ENCODE data around the gene FBXO45.
"Not testable (repeated sequence)": the region's sequence is repeated elsewhere in the genome, so short reads cannot be mapped to it uniquely, and the experiment has no call there.

The FBXO45 gene

GRCh38 chr3:196537319-196537984, 31.0 kb upstream of the FBXO45 start:
- H3K27me3 ChIP-seq (ENCODE audit: control insufficient read depth, insufficient read depth, low read length) = no peaks in the 10 kb centered on the region
- no peaks in the 10 kb centered on the region for H3K36me3 ChIP-seq (ENCODE audit: control insufficient read depth, insufficient read depth, low read length)
- no peaks in the 10 kb centered on the region for H3K4me1 ChIP-seq (ENCODE audit: control insufficient read depth, insufficient read depth, low read length)
- no peak overlapping the region for H3K9ac ChIP-seq (ENCODE audit: low read length)
- H3K9me3 ChIP-seq (ENCODE audit: control insufficient read depth, insufficient read depth, low read depth, low read length) = peaks cover 4% of the 10 kb centered on the region; the same call in 1 of the 2 replicates
- no peak overlapping the region for H3K4me3 ChIP-seq (ENCODE audit: low read depth, low read length)
- no peak overlapping the region for H3K27ac ChIP-seq (ENCODE audit: low read depth, low read length)

- no peaks in the 10 kb centered on the region for H3K36me3 ChIP-seq (ENCODE audit: control insufficient read depth, insufficient read depth, low read length)
- no peak overlapping the region for H3K4me3 ChIP-seq (ENCODE audit: low read depth, low read length)
- no peak overlapping the region for H3K27ac ChIP-seq (ENCODE audit: low read depth, low read length)
- H3K9me3 ChIP-seq (ENCODE audit: control insufficient read depth, insufficient read depth, low read depth, low read length) = peaks cover 5% of the 10 kb centered on the region; the same call in 1 of the 2 replicates
- no peaks in the 10 kb centered on the region for H3K4me1 ChIP-seq (ENCODE audit: control insufficient read depth, insufficient read depth, low read length)
- no peaks in the 10 kb centered on the region for H3K27me3 ChIP-seq (ENCODE audit: control insufficient read depth, insufficient read depth, low read length)
- H3K9ac ChIP-seq (ENCODE audit: low read length) = no peak overlapping the region
These were observed 26.6 kb upstream of the FBXO45 start for GRCh38 chr3:196541684-196542445.

DNA sequence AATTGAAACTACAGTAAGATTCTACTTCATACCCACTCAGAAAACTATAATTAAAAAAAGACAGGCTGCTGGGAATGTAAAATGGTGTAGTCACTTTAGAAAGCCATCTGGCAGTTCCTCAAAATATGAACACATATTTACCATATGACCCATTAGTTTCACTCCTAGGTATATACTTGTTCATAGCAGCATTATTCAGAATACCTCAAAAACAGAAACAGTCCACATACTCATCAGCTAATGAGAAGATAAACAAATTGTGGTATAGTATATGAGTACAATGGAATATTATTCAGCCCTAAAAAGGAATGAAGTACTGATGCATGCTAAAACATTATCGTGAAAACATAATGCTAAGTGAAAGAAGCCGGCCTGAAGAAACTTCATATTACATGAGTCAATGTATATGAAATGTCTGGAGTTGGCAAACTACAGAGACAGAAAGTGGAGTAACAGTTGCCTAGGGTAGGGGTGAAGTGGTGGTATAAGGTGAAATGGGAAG, 23.9 kb upstream of the FBXO45 start:
- no peak overlapping the region for H3K9ac ChIP-seq (ENCODE audit: low read length)
- H3K4me1 ChIP-seq (ENCODE audit: control insufficient read depth, insufficient read depth, low read length) = no peaks in the 10 kb centered on the region
- no peak overlapping the region for H3K4me3 ChIP-seq (ENCODE audit: low read depth, low read length)
- no peaks in the 10 kb centered on the region for H3K27me3 ChIP-seq (ENCODE audit: control insufficient read depth, insufficient read depth, low read length)
- H3K9me3 ChIP-seq (ENCODE audit: control insufficient read depth, insufficient read depth, low read depth, low read length) = peaks cover 17% of the 10 kb centered on the region
- H3K27ac ChIP-seq (ENCODE audit: low read depth, low read length) = no peak overlapping the region
- no peaks in the 10 kb centered on the region for H3K36me3 ChIP-seq (ENCODE audit: control insufficient read depth, insufficient read depth, low read length)

GRCh38 chr3:196546537-196546936, 21.9 kb upstream of the FBXO45 start:
- no peaks in the 10 kb centered on the region for H3K36me3 ChIP-seq (ENCODE audit: control insufficient read depth, insufficient read depth, low read length)
- H3K4me3 ChIP-seq (ENCODE audit: low read depth, low read length) = no peak overlapping the region
- H3K9me3 ChIP-seq (ENCODE audit: control insufficient read depth, insufficient read depth, low read depth, low read length) = peaks cover 28% of the 10 kb centered on the region
- H3K27me3 ChIP-seq (ENCODE audit: control insufficient read depth, insufficient read depth, low read length) = no peaks in the 10 kb centered on the region
- H3K4me1 ChIP-seq (ENCODE audit: control insufficient read depth, insufficient read depth, low read length) = no peaks in the 10 kb centered on the region
- H3K27ac ChIP-seq (ENCODE audit: low read depth, low read length) = no peak overlapping the region
- no peak overlapping the region for H3K9ac ChIP-seq (ENCODE audit: low read length)

- no peaks in the 10 kb centered on the region for H3K36me3 ChIP-seq (ENCODE audit: control insufficient read depth, insufficient read depth, low read length)
- no peaks in the 10 kb centered on the region for H3K4me1 ChIP-seq (ENCODE audit: control insufficient read depth, insufficient read depth, low read length)
- H3K9me3 ChIP-seq (ENCODE audit: control insufficient read depth, insufficient read depth, low read depth, low read length) = peaks cover 27% of the 10 kb centered on the region
- no peak overlapping the region for H3K27ac ChIP-seq (ENCODE audit: low read depth, low read length)
- H3K4me3 ChIP-seq (ENCODE audit: low read depth, low read length) = no peak overlapping the region
- H3K9ac ChIP-seq (ENCODE audit: low read length) = no peak overlapping the region
- H3K27me3 ChIP-seq (ENCODE audit: control insufficient read depth, insufficient read depth, low read length) = no peaks in the 10 kb centered on the region
These were observed 21.4 kb upstream of the FBXO45 start for GRCh38 chr3:196547067-196547466.

DNA sequence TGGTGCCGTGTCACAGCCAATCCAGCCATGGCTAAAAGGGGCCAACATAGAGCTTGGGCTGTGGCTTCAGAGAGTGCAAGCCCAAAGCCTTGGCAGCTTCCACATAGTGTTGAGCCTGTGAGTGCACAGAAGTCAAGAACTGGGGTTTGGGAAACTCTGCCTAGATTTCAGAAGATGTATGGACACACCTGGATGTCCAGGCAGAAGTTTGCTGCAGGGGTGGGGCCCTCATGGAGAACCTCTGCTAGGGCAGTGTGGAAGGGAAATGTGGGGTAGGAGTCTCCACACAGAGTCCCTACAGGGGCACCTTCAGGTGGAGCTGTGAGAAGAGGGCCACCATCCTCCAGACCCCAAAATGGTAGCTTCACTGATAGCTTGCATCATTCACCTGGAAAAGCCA, 19.1 kb upstream of the FBXO45 start:
- not testable (repeated sequence) for H3K27ac ChIP-seq (ENCODE audit: low read depth, low read length); H3K4me1 ChIP-seq (ENCODE audit: control insufficient read depth, insufficient read depth, low read length); H3K9ac ChIP-seq (ENCODE audit: low read length); H3K36me3 ChIP-seq (ENCODE audit: control insufficient read depth, insufficient read depth, low read length); H3K27me3 ChIP-seq (ENCODE audit: control insufficient read depth, insufficient read depth, low read length); H3K4me3 ChIP-seq (ENCODE audit: low read depth, low read length)
- peaks cover 25% of the 10 kb centered on the region for H3K9me3 ChIP-seq (ENCODE audit: control insufficient read depth, insufficient read depth, low read depth, low read length)

- H3K4me1 ChIP-seq (ENCODE audit: control insufficient read depth, insufficient read depth, low read length); H3K4me3 ChIP-seq (ENCODE audit: low read depth, low read length); H3K36me3 ChIP-seq (ENCODE audit: control insufficient read depth, insufficient read depth, low read length); H3K9ac ChIP-seq (ENCODE audit: low read length); H3K27ac ChIP-seq (ENCODE audit: low read depth, low read length); H3K27me3 ChIP-seq (ENCODE audit: control insufficient read depth, insufficient read depth, low read length): not testable (repeated sequence)
- H3K9me3 ChIP-seq (ENCODE audit: control insufficient read depth, insufficient read depth, low read depth, low read length) = peaks cover 23% of the 10 kb centered on the region
These were observed 18.3 kb upstream of the FBXO45 start for GRCh38 chr3:196550172-196550571.

DNA sequence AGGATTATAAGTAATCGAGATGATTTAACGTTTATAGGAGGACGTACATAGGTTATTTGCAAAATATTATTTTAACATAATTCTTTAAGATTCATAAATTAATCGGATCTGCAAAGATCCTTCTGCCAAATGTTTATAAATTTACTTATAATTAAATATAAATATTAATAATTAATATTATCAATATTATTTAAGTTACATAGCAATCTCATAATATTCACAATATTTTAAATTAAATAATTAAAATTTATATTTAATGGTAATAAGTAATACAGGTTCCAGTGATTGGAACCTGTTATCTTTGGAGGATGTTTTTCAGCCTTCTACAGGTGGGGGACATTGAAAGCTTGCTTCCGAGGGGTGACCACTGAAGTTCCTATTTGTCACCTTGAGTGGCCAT, 16.2 kb upstream of the FBXO45 start:
- Histone ChIP-seq H3K4me3 (ENCODE audit: low read depth, low read length) (no peak overlapping the region), H3K4me1 (ENCODE audit: control insufficient read depth, insufficient read depth, low read length) (no peaks in the 10 kb centered on the region), H3K9me3 (ENCODE audit: control insufficient read depth, insufficient read depth, low read depth, low read length) (peaks cover 23% of the 10 kb centered on the region), H3K9ac (ENCODE audit: low read length) (no peak overlapping the region), H3K27ac (ENCODE audit: low read depth, low read length) (no peak overlapping the region), H3K27me3 (ENCODE audit: control insufficient read depth, insufficient read depth, low read length) (no peaks in the 10 kb centered on the region), H3K36me3 (ENCODE audit: control insufficient read depth, insufficient read depth, low read length) (no peaks in the 10 kb centered on the region)

- Histone ChIP-seq H3K4me1 (ENCODE audit: control insufficient read depth, insufficient read depth, low read length) (no peaks in the 10 kb centered on the region), H3K9ac (ENCODE audit: low read length) (no peak overlapping the region), H3K36me3 (ENCODE audit: control insufficient read depth, insufficient read depth, low read length) (no peaks in the 10 kb centered on the region), H3K27ac (ENCODE audit: low read depth, low read length) (no peak overlapping the region), H3K9me3 (ENCODE audit: control insufficient read depth, insufficient read depth, low read depth, low read length) (peaks cover 18% of the 10 kb centered on the region), H3K4me3 (ENCODE audit: low read depth, low read length) (no peak overlapping the region), H3K27me3 (ENCODE audit: control insufficient read depth, insufficient read depth, low read length) (no peaks in the 10 kb centered on the region)
These were observed 14.9 kb upstream of the FBXO45 start for GRCh38 chr3:196553551-196553950.

DNA sequence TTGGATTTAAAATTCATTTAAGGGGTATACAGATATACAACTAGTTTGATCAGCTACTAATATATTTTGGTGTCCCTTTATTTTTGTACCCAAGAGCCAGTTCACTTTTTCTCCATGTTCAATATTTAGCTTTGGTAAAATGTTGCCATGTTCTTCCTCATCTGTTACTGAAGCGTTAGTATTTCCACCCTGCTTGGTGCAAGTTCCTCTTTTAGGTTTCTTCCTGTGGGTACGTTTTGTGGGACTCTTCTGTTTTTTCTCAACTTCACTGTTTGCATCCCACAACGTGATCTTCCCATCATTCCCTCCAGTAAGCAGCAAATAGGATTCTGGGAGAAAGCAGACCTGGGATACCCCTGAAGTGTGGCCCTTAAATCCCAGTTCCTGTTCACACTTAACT, 14.3 kb upstream of the FBXO45 start:
- H3K36me3 ChIP-seq (ENCODE audit: control insufficient read depth, insufficient read depth, low read length) = peaks cover 3% of the 10 kb centered on the region; the same call in 1 of the 2 replicates
- no peak overlapping the region for H3K9ac ChIP-seq (ENCODE audit: low read length)
- H3K4me3 ChIP-seq (ENCODE audit: low read depth, low read length) = no peak overlapping the region

DNA sequence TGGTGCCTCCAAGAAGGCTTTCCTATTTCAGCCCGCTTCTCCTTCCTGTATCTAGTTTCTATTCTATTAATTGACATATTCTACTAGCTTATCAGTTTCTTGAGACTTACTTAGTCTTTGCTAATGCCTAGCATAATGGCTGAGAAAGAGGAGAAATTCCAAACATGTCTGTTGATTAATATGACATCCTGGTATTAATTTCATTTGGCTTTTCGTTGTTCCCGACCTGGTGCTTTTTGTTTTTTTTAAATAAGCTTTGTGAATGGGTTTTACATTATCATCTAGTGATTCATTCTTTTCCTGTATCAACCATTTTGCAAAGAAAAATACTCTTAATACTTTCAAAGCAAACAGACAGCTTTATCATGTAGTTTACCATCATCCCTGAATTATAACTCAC, 13.2 kb upstream of the FBXO45 start:
- peaks cover 4% of the 10 kb centered on the region for H3K9me3 ChIP-seq (ENCODE audit: control insufficient read depth, insufficient read depth, low read depth, low read length)
- H3K27ac ChIP-seq (ENCODE audit: low read depth, low read length) = no peak overlapping the region
- no peaks in the 10 kb centered on the region for H3K27me3 ChIP-seq (ENCODE audit: control insufficient read depth, insufficient read depth, low read length)
- peaks cover 8% of the 10 kb centered on the region for H3K36me3 ChIP-seq (ENCODE audit: control insufficient read depth, insufficient read depth, low read length)
- no peak overlapping the region for H3K9ac ChIP-seq (ENCODE audit: low read length)
- no peak overlapping the region for H3K4me3 ChIP-seq (ENCODE audit: low read depth, low read length)
- no peaks in the 10 kb centered on the region for H3K4me1 ChIP-seq (ENCODE audit: control insufficient read depth, insufficient read depth, low read length)

More for the DNA sequence above, 14.3 kb upstream of the FBXO45 start:
- Histone ChIP-seq H3K27ac (ENCODE audit: low read depth, low read length) (no peak overlapping the region), H3K27me3 (ENCODE audit: control insufficient read depth, insufficient read depth, low read length) (no peaks in the 10 kb centered on the region), H3K9me3 (ENCODE audit: control insufficient read depth, insufficient read depth, low read depth, low read length) (peaks cover 15% of the 10 kb centered on the region), H3K4me1 (ENCODE audit: control insufficient read depth, insufficient read depth, low read length) (no peaks in the 10 kb centered on the region)
